ENCODE data around the gene CLNK.

CLNK gene

GRCh38 chr4:10500776-10501175, 183.8 kb downstream of the CLNK start:
- no peak for DNase-seq

DNA sequence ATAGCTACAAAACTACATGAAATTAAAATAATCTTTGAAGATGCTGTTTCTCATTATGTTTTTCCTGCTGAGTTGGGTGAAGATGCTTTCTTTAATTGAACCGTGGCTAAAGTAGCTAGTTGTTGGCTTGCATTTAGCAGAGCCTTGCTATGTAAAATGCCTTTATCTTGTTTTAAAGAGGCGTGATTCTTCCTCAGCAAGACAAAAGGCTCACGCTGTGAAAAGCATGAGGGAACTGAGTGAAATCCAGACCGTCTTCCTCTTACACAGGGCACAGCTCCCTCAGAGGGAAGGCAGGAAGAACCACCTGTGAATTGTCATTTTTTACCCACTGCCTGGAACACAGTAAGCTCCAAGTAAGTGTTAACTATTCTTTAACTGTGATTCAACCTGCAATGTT, 188.4 kb downstream of the CLNK start:
- no peak for DNase-seq

GRCh38 chr4:10495651-10496050, 188.9 kb downstream of the CLNK start:
- DNase-seq: no peak

DNA sequence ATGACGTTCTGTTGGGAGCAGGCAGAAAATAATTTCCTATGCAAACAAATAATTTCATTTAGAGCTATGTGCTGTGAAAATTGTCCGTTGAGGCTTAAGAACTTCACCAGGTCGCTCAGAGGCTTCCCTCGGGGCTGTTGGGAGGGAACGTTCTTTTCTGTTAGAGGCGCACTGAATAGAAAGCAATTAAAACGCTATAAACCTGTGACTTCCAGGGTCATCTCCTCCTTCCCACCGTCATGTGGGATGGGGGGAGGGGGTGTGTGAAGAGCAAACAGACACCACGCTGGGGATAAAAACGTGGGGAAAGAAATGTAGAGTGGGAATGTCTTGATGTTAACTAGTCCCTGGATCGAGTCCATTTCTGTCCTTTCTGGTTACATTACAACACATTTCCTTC, 192.1 kb downstream of the CLNK start:
- no peak for DNase-seq

DNA sequence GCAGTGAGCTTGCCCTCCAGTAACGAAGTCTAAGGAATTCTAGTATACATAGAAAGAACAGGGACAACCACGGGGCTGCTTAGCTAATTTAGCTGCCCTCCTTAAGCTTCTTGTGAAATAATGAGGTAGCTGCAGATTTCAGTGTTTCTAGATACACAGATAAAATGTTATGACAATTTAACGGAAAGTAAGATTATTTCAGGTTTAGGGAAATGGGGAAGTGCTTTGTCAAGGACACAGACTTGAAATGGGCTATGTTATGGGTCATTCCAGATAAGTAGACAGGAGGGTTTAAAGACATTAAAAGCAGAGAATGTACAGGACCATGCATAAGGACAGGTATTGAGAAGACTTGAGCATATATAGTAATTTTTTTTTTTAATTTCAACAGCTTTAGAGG, 193.2 kb downstream of the CLNK start:
- DNase-seq: no peak

GRCh38 chr4:10490996-10491395, 193.6 kb downstream of the CLNK start:
- DNase-seq: no peak

- no peak for DNase-seq
These were observed 201.7 kb downstream of the CLNK start for GRCh38 chr4:10482913-10483312.

DNA sequence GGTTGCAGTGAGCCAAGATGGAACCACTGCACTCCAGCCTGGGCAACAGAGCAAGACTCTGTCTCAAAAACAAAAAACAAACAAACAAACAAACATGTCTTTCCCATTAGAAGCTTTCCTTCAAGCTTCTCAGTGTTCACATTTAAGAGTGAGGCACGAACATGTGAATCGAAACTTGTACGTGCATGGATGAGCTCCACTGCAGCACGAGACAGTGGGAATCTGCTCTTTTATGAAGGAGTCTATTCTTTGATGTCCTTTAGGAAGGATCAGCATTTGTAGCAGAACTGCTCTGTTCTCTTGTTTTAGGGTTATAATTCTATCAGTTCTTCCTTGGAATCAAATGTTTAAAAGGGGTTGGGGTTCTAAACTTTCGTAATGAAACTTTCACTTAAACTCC, 204.0 kb downstream of the CLNK start:
- no peak for DNase-seq

DNA sequence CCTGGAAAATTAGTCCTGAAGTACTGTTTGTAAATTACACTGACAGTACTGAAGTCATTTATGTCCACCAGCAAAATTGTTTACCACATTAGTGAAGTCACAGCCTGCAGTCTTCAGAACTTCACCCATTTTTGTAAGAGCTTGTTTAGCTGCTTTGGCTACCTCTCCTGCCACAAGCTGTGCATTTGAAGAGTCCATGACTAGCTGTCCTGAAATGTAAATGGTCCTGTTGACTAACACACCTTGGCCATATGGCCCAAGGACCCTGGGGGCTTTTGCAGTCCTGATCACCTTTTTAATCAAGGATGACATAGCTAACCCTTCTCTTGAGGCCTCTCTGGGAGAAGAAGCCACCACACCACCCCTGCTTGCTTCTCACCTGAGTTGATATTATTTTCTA, 205.9 kb downstream of the CLNK start:
- no peak for DNase-seq

GRCh38 chr4:10470505-10470904, 214.1 kb downstream of the CLNK start:
- no peak for DNase-seq

- DNase-seq: no peak
These were observed 218.4 kb downstream of the CLNK start for GRCh38 chr4:10466161-10466560.

DNA sequence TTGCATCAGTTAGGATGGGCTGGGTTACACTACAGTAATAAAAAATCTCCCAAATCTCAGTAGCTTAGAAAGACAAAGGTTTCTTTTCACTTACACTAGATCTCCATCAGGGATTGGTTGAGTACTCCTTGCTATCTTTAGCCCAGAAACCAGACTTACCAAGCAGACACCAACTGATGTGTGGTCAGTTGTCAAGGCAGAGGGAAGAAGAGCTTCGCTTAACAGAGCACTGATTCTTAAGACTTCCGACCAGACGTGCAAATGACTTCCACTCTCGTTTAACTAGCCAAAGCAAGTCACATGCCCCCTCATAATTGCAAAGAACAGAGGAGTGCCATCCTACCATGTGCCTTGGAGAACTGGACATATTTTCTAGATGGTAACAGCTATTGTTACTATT, 221.7 kb downstream of the CLNK start:
- no peak for DNase-seq

- no peak for DNase-seq
These were observed 222.6 kb downstream of the CLNK start for GRCh38 chr4:10461850-10462400.

DNA sequence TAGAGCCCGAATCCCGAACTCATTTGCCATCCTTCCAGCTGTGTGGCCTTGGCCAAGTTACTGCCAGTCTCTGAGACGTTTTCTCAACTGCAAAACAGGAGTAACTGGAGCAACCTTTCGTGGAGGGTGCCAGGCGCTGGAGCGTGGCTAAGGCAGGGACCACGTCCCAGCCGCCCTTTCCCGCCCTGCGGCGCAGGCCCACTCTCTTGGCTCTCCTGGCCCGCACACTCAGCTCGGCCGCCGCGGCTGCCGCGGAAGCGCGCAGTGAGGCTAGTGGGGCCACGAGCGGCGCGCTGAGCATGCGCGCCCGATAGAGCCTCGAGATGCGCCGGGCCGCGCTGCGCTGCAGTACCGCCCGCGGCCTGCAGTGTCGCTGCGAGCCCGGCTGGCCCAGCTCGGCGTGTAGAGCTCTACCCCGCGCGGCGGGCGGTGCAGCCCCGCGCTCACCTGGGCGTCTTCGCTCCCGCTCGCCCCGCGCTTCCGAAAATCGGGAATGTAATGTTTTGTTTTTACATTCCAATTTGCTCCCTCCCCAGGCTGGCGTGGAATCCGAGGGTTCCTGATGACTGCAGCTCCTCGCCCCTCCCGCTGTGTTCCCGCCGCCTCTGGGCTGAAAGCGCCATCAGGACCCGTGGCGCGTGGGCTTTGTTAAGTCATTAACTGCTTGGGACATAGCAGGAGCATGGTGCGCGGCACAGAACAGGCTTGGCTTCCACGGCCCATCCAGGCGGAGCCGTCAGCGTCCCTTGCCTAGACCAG, 223.3 kb downstream of the CLNK start:
- DNase-seq: peak; percentile 80

- peak; percentile 11 for DNase-seq
These were observed 224.1 kb downstream of the CLNK start for GRCh38 chr4:10460313-10461047.

GRCh38 chr4:10459305-10459704, 225.3 kb downstream of the CLNK start:
- no peak for DNase-seq

DNA sequence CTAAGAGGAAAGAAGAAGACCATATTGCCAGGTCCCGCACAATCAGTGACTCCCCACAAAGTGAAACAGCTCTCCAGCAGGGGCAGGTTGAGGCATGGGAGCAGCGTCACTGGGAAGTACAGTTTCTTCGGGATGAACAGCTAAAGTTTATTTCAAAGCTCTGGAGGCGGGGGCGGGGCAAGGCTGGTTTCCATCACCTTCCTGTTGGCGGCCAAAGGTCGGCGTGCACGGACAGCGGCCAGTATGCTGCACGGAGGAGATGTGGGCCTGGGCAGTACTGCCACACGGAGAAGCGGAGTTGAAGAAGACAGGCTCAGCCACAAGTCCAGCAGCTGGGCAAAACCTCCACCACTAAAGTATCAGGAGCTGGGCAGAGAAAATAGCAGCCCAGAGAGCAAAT, 226.4 kb downstream of the CLNK start:
- DNase-seq: no peak

DNA sequence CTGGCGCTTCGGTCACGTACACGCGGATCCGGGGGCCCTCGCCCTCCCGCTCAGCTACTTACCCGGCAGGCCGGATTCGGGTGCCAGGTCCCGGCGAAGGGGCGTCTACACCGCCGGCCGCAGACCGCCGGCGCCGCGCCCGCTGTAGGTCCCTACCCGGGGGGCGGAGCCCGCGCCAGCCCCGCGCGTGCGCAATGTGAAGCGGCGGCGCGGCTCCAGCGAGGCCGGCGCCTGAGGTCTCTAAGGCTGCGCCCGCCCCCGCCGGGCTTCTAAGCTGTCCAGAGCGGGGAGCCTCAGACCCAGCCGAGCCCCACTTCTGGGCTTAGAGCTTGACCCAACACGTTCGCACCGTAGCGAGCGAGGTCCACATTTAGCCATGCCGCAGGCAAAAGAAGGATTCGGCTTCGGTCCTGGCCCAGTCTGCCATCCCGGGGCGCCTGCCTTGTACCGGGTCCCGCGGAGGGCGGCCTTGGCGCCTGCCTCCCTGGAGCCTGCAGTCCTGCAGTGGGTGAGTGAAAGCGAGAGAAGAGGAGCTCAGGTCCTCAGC, 227.2 kb downstream of the CLNK start, which contains the start of gene ZNF518B:
Gene ZNF518B (minus strand): TSS at position 172 of the 547 bp plus-strand sequence. CDS start 11,098 bp downstream, outside the sequence.
- DNase-seq: peak; percentile 80

DNA sequence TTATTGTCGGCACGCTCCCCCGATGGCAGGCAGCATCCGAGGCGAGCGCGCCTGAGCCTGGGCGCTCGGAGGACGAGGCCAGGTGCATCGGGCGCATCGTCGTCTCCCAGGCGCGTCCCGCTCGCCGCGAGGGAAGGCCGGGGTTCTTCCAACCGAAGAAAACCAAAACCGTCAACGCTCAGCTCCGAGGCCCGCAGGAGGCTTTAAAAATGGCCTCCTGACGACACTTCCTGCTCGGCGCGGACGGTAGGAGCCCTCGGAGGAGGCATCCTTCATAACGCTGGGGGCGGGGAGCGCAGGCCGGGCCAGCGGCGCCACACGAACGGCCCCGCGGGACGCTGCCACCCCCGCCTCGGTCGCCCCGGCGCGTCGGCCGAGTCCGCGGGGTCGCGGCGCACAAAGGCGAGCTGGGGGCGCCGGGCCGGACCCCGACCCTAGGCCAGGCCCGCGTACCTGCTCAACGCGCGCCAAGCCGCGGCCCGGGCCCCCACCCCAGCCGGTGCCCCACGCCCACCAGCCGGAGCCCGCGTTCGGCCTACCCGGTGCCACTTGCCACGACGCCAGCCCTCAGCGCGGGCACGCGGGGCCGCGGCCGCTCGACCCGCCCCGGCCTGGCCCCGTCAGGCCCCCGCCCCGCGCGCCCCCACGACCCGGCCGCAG, 227.8 kb downstream of the CLNK start:
- peak; percentile 65 for DNase-seq

GRCh38 chr4:10456260-10456594, 228.3 kb downstream of the CLNK start:
- DNase-seq: no peak

GRCh38 chr4:10455133-10455532, 229.4 kb downstream of the CLNK start:
- DNase-seq: no peak

DNA sequence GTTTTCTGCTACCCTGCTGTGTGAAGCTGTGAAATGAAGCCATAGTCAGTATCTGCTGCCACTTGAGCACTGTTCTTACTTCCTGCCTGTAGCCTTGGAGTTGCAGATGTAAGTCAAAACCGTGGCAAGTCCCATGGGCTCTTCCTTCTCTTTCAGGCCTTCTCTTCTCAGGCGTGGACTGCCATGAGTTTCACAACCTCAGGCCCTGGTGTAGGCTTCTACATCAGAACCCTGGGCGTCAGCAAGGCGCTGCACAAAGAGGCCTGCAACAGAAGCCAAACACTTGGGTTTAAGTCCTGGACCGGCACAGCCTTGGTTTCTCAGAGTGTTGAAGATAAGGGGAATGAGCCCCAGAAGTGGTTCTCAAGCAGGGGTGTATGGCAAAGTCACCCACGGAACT, 229.8 kb downstream of the CLNK start:
- DNase-seq: no peak

GRCh38 chr4:10454121-10454520, 230.4 kb downstream of the CLNK start:
- no peak for DNase-seq

All from activated naive CD4-positive, alpha-beta T cell treated with anti-CD3 and anti-CD28 coated beads, Interleukin-2, amount 50 U/mL, for 16 hours (primary cell).